ENCODE data around the gene DBH. TPM values are rescaled to one million over a fixed set of nuclear protein-coding genes. Genes with fewer than 3 reads are reported as not detected.

The DBH gene
- total RNA-seq, 3 donors from 2014 or later (not counting 1 experiment from before 2014, with no cell fraction given): not detected

DNA sequence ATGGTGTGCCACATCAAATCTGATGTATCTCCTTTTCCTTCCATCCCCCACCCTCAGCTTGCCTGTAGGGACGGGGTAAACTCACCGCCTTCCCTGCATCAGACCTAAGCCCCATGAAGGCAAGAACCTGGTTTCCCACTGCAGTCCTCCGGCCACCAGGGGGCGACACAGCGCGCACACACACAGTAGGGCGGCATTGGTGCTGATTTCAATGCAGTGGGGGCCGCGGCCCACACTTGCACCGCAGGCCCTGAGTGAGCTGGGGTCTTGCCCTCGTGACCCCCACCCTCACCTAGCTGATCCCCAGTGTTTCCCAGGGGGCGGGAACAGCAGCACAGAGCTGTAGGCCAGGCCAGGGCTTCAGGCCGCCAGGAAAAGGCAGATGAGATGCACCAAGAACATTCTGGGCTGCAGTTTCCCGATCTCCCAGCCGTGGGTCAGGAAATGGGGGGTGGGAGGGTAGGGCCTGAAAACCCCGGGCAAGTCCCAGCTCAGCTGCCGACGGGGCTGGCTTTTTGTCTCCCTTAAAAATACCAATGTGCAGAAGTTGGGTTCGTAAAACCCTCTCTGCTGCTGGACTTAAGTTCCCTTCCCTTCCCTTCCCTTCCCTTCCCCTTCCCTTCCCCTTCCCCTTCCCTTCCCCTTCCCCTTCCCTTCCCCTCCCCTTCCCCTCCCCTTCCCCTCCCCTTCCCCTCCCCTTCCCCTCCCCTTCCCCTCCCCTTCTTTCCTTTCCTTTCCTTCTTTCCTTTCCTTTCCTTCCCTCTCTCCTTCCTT, 46.5 kb upstream of the DBH start:
- Histone ChIP-seq H3K36me3 (ENCODE audit: control insufficient read depth, insufficient read depth, low read length) (no peaks in the 10 kb centered on the region), H3K27ac (ENCODE audit: low read length) (no peak overlapping the region), H3K4me3 (ENCODE audit: low read length) (no peak overlapping the region), H3K9me3 (ENCODE audit: control insufficient read depth, insufficient read depth, low read length) (no peaks in the 10 kb centered on the region), H3K27me3 (ENCODE audit: control insufficient read depth, insufficient read depth, low read length) (peaks cover 10% of the 10 kb centered on the region), H3K4me1 (ENCODE audit: control insufficient read depth, insufficient read depth, low read length) (peaks cover 6% of the 10 kb centered on the region)
- ATAC-seq: no peak
- Mint-ChIP-seq H3K27me3 (ENCODE audit: low read depth in 2 of 2) (peaks cover 9 to 14% of the 10 kb centered on the region in 2 donors), H3K4me1 (no peaks in the 10 kb centered on the region), H3K9me3 (no peaks in the 10 kb centered on the region), H3K27ac (no peak overlapping the region), H3K4me3 (no peak overlapping the region), H3K36me3 (no peaks in the 10 kb centered on the region)
- WGBS (ENCODE audit: insufficient coverage): 49% methylated on average over 19 of the region's 19 CpGs
- TF ChIP-seq, protein P1, sequence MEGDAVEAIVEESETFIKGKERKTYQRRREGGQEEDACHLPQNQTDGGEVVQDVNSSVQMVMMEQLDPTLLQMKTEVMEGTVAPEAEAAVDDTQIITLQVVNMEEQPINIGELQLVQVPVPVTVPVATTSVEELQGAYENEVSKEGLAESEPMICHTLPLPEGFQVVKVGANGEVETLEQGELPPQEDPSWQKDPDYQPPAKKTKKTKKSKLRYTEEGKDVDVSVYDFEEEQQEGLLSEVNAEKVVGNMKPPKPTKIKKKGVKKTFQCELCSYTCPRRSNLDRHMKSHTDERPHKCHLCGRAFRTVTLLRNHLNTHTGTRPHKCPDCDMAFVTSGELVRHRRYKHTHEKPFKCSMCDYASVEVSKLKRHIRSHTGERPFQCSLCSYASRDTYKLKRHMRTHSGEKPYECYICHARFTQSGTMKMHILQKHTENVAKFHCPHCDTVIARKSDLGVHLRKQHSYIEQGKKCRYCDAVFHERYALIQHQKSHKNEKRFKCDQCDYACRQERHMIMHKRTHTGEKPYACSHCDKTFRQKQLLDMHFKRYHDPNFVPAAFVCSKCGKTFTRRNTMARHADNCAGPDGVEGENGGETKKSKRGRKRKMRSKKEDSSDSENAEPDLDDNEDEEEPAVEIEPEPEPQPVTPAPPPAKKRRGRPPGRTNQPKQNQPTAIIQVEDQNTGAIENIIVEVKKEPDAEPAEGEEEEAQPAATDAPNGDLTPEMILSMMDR (IDR thresholded peaks at IDR 0.05): peak; percentile 42
- intact Hi-C loops (cut with micrococcal nuclease): no loop called here
- peak in 1 of 2 donors; percentile 69 for DNase-seq

DNA sequence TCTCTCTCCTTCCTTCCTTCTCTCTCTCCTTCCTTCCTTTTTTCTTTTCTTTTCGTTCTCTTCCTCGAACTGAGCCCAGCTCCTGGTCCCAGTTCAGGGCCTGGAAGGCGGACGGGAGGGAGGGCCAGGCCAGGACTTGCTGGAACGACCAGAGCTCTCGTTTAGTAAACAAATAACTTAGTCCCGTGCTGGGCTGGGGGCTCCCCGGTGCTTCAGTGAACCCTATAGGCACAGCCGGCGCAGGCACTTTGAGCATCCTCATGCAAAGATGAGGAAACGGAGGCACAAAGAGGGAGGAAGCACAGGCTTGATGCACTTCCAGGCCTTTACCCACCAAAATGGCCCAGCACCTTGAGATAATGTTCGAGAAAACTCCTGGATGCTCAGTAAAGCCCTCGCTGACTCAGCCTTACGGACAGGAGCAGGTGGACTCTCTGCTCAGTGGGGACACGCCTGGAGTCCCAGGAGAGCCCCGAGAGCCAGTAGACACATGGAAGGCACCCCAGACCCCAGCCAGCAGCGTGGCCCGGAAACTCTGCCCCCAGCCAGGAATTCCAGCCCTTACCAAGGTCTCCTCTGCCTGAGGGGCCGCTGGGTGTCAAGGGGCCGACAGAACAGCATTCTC, 45.8 kb upstream of the DBH start:
- no peaks in the 10 kb centered on the region for H3K36me3 ChIP-seq (ENCODE audit: control insufficient read depth, insufficient read depth, low read length)
- H3K4me3 ChIP-seq (ENCODE audit: low read length): no peak overlapping the region
- WGBS (ENCODE audit: insufficient coverage): 76% methylated on average over 20 of the region's 20 CpGs
- no peaks in the 10 kb centered on the region for H3K36me3 Mint-ChIP-seq
- H3K27me3 Mint-ChIP-seq (ENCODE audit: low read depth in 2 of 2): peaks cover 8 to 11% of the 10 kb centered on the region in 2 donors
- no peaks in the 10 kb centered on the region for H3K9me3 ChIP-seq (ENCODE audit: control insufficient read depth, insufficient read depth, low read length)
- H3K9me3 Mint-ChIP-seq: no peaks in the 10 kb centered on the region
- ATAC-seq (no peak), DNase-seq (no peak)
- H3K27ac ChIP-seq (ENCODE audit: low read length): no peak overlapping the region
- H3K4me1 ChIP-seq (ENCODE audit: control insufficient read depth, insufficient read depth, low read length): peaks cover 4% of the 10 kb centered on the region
- no peaks in the 10 kb centered on the region for H3K4me1 Mint-ChIP-seq
- no peak overlapping the region for H3K27ac Mint-ChIP-seq
- H3K4me3 Mint-ChIP-seq: no peak overlapping the region
- intact Hi-C loops (cut with micrococcal nuclease): no loop called here
- TF ChIP-seq, protein P1 (IDR thresholded peaks at IDR 0.05): no peak
- peaks cover 9% of the 10 kb centered on the region for H3K27me3 ChIP-seq (ENCODE audit: control insufficient read depth, insufficient read depth, low read length)

DNA sequence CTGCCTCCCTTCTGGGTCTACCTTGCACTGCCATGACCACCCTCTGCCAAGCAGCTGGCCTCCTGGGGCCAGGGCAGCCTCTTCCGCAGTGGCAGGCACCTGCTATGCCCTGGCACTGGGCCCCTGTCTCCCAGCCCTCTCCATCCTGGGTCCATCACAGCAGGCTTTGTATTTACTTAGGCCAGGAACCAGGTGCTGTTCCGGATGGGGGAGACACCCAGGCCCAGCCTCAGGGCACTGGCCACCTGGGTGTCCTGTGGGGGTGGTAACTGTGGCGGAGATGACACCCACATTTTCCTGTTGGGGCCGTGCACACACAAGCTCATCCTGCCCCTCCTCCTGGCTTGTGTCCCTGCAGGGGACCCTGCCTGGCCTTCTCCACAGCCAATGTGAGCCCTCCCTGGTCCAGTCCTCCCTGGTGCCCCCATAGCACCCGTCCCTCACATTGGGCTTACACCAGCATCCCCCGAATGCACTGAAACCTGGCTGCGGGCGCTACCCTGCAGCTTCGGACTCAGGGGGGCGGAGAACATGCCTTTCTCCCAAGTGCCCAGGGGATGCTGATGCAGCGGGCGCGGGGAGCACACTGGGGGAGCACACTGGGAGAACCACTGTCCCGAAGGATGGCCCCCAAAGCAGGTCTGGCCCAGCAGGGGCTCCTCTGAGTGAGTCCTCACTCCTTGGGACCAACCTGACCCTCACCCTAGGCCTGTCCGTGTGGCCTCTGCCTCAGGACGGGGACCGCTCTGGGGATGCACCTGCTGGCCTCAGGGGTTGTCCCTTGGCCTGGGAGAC, 44.9 kb upstream of the DBH start:
- Mint-ChIP-seq H3K27ac (no peak overlapping the region), H3K4me1 (no peaks in the 10 kb centered on the region), H3K27me3 (ENCODE audit: low read depth in 2 of 2) (peaks cover 0 to 6% of the 10 kb centered on the region in 2 donors), H3K4me3 (no peak overlapping the region), H3K36me3 (no peaks in the 10 kb centered on the region), H3K9me3 (no peaks in the 10 kb centered on the region)
- TF ChIP-seq, protein P1 (IDR thresholded peaks at IDR 0.05): no peak
- Histone ChIP-seq H3K27ac (ENCODE audit: low read length) (no peak overlapping the region), H3K4me3 (ENCODE audit: low read length) (no peak overlapping the region), H3K27me3 (ENCODE audit: control insufficient read depth, insufficient read depth, low read length) (no peaks in the 10 kb centered on the region), H3K4me1 (ENCODE audit: control insufficient read depth, insufficient read depth, low read length) (no peaks in the 10 kb centered on the region), H3K9me3 (ENCODE audit: control insufficient read depth, insufficient read depth, low read length) (no peaks in the 10 kb centered on the region), H3K36me3 (ENCODE audit: control insufficient read depth, insufficient read depth, low read length) (no peaks in the 10 kb centered on the region)
- no peak for DNase-seq
- intact Hi-C loops (cut with micrococcal nuclease): no loop called here
- 83% methylated on average over 17 of the region's 17 CpGs for WGBS (ENCODE audit: insufficient coverage)
- ATAC-seq: no peak

All from natural killer cell (primary cell).